Eye (tissue), 1 donor: ENCODE results near the gene MBLAC1.

Experiments used
- DNase-seq: peaks from one replicate; pipeline ENCODE4 v3.0.0-alpha.2; 2015

Gene MBLAC1

GRCh38 chr7:100173806-100174495 lies 47.2 kb downstream of the MBLAC1 start:
- no peak for DNase-seq

- DNase-seq = no peak
These were observed 47.8 kb downstream of the MBLAC1 start for GRCh38 chr7:100174582-100174981.

- no peak for DNase-seq
These were observed 48.6 kb downstream of the MBLAC1 start for GRCh38 chr7:100175296-100175935.

- DNase-seq = no peak
These were observed 49.6 kb downstream of the MBLAC1 start for GRCh38 chr7:100176096-100177044.

- peak; percentile 99 for DNase-seq
These were observed 50.6 kb downstream of the MBLAC1 start, which contains the start of the genes GPC2 and STAG3 for GRCh38 chr7:100177045-100178001. Gene GPC2 (minus strand): TSS chr7:100177381. CDS start chr7:100177199, 182 bp downstream. Gene STAG3 (plus strand): TSS chr7:100177918. CDS start chr7:100180557, 2,639 bp downstream.
